ENCODE results near the gene FSTL5. TPM values are rescaled to one million over a fixed set of nuclear protein-coding genes. Genes with fewer than 3 reads are reported as not detected.

Gene FSTL5
- total RNA-seq, 1 donor from 2014 or later: not detected

DNA sequence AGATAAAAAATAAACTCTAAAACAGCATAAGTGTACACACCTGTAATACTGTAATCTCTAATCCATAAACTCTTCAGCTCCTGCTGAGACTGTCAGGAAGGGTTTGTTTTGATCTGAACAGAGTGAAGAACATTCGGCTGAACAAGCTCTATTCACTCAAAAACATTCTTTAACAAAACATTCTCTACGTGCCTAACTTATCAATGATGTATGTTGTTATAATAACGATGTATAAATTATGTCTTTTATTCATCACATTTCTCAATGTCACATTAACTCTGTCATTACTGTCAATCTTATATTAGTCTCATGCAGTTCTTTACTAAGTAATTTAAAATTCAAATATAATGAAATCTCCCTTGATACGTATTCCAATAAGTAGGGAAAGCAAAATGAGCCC, 280.6 kb downstream of the FSTL5 start:
- DNase-seq (ENCODE audit: low read depth): no peak
- TF ChIP-seq, protein P1, sequence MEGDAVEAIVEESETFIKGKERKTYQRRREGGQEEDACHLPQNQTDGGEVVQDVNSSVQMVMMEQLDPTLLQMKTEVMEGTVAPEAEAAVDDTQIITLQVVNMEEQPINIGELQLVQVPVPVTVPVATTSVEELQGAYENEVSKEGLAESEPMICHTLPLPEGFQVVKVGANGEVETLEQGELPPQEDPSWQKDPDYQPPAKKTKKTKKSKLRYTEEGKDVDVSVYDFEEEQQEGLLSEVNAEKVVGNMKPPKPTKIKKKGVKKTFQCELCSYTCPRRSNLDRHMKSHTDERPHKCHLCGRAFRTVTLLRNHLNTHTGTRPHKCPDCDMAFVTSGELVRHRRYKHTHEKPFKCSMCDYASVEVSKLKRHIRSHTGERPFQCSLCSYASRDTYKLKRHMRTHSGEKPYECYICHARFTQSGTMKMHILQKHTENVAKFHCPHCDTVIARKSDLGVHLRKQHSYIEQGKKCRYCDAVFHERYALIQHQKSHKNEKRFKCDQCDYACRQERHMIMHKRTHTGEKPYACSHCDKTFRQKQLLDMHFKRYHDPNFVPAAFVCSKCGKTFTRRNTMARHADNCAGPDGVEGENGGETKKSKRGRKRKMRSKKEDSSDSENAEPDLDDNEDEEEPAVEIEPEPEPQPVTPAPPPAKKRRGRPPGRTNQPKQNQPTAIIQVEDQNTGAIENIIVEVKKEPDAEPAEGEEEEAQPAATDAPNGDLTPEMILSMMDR (conservative IDR thresholded peaks at IDR 0.05; ENCODE audit: low read depth, low read length): no peak
- H3K4me3 ChIP-seq (ENCODE audit: low read depth, low read length): no peak overlapping the region

DNA sequence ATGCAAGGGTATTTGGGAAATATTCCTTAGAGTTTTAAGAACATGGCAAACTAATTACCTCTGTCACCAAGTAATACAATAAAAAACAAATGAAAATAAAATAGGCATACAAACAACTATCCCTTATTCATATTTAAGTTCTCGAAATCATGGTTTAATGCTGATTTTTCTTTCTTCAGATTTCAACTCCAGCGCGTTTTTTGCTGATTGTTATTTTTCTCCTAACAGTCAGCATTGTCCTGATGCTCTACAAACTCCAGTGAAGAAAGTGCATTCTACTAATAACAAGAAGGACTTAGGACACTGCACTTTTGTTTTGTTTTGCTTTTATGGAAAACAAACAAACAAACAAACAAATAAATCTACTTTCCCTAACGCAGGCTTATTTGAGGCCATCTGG, 282.4 kb downstream of the FSTL5 start:
- no peak overlapping the region for H3K4me3 ChIP-seq (ENCODE audit: low read depth, low read length)
- no peak for DNase-seq (ENCODE audit: low read depth)
- TF ChIP-seq, protein P1 (conservative IDR thresholded peaks at IDR 0.05; ENCODE audit: low read depth, low read length): no peak

DNA sequence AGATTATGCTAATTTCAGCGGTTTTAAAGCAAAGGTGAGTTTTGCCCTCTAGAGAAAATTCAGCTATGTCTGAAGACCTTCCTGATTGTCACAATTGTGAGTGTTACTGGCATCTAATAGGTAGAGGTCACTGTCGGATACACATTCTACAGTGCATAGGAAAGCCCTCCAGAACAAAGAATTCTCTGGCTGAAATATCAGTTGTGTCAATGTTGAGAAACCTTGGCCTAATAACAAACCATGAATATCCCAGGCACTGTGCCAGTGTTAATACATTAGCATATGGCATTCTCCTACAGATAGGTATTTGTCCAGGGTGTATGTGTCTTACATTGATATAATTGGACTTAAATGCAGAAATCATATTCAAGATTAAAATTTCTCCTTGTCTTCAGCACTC, 294.3 kb downstream of the FSTL5 start:
- no peak for DNase-seq (ENCODE audit: low read depth)
- no peak overlapping the region for H3K4me3 ChIP-seq (ENCODE audit: low read depth, low read length)
- TF ChIP-seq, protein P1 (conservative IDR thresholded peaks at IDR 0.05; ENCODE audit: low read depth, low read length): no peak

DNA sequence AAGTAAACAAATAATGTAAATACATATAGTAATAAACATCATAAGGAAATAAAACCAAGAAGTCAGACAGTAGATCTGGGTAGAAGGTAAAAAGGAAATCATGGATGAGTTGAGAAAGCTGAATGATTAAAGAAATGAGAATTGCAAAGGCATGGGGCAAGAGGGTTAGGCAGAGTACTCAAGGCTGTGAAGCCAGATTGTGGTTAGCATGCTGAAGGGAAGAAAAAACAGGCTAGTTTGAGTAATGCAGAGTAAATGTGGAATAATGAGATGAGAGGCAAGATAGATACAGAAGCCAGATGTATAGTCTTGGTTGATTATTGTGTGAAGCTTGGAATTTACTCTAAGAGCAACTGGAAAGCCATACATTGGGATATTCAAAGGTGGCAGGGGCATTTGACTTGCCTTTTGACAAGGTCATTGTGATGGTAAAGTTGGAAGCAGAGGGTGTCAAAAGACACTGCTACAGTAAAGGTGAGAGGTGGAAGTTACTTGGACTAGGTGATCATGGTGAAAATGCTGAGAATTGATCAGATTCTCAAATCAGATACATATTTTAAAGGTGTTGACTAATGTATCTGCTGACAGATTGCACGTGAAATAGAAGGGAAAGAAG, 307.0 kb downstream of the FSTL5 start:
- no peak overlapping the region for H3K4me3 ChIP-seq (ENCODE audit: low read depth, low read length)
- TF ChIP-seq, protein P1 (conservative IDR thresholded peaks at IDR 0.05; ENCODE audit: low read depth, low read length): no peak
- no peak for DNase-seq (ENCODE audit: low read depth)

DNA sequence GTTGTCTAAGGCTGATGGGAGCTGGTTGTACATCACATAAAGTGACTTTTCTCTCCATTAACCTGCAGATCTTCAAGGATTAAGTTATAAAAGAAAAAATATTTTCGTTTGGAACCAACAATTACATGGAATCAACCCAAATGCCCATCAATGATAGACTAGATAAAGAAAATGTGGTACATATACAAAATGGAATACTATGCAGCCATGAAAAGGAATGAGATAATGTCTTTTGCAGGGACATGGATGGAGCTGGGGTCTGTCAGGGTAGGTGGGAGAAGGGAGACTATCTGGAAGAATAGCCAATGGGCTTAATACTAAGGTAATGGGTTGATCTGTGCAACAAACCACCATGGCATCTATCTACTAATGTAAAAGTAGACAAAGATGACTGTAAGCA, 313.2 kb downstream of the FSTL5 start:
- TF ChIP-seq, protein P1 (conservative IDR thresholded peaks at IDR 0.05; ENCODE audit: low read depth, low read length): no peak
- no peak overlapping the region for H3K4me3 ChIP-seq (ENCODE audit: low read depth, low read length)
- DNase-seq (ENCODE audit: low read depth): no peak

DNA sequence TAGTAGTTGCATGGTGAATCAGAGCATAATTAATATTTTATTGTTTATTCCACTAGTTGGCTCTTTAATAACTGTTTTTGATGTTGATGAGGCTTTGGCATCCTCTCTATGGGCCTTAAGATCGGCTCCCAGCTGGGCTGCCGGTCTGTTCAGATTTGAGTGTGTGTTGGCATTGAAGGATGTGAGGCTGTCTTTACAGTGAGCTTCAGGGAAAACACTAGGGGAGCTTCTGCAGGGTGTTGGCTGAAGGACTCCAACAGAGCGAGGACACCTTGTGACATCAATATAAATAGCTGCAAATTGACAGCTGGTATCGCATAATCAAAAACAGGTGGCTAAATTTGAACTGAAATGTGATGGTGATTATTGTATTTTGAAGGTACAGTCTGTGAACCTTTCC, 322.0 kb downstream of the FSTL5 start:
- TF ChIP-seq, protein P1 (conservative IDR thresholded peaks at IDR 0.05; ENCODE audit: low read depth, low read length): no peak

DNA sequence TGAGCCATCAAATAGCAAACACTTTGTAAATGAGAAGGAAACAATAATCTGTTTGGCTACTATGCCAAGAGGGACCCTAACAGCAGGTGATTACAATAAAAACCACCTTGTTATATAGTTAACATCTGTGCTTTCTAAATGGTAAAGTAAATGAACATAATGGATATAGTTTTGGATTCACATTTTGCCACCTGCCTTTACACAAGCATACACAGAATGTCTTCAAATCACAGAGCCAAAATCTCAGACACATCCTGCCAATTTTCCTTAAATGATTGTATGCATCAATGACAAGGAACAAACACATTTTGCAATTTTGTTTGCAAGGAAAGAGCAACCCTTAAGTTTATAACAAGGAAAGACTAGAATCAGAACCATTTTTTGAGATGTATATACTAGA, 334.2 kb downstream of the FSTL5 start:
- DNase-seq (ENCODE audit: low read depth): no peak
- H3K4me3 ChIP-seq (ENCODE audit: low read depth, low read length): no peak overlapping the region
- TF ChIP-seq, protein P1 (conservative IDR thresholded peaks at IDR 0.05; ENCODE audit: low read depth, low read length): no peak

More for the DNA sequence above, 322.0 kb downstream of the FSTL5 start:
- no peak for DNase-seq (ENCODE audit: low read depth)
- H3K4me3 ChIP-seq (ENCODE audit: low read depth, low read length): no peak overlapping the region

Data from epithelial cell of proximal tubule (primary cell).